ENCODE measurements around the gene TOX2.

DNA sequence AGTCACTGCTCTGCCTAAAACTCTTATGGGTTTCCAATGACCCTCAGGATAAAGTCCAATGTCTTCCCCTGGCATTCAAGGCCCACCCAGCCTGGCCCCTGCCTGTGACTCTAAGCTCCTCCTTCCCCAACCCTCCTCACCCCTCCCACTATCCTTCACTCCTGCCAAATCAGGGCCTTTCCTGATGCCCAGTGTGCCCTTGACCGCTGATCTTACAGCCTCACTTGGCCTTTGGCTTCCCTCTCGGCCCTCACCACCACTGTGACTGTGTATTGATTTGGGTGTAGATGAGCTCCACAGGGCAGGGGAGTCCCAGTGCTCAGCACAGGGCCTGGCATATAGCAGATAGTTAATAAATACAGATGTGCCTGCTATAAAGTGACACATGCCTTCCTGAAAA, 115.7 kb downstream of the TOX2 start:
- TF ChIP-seq, protein P1, sequence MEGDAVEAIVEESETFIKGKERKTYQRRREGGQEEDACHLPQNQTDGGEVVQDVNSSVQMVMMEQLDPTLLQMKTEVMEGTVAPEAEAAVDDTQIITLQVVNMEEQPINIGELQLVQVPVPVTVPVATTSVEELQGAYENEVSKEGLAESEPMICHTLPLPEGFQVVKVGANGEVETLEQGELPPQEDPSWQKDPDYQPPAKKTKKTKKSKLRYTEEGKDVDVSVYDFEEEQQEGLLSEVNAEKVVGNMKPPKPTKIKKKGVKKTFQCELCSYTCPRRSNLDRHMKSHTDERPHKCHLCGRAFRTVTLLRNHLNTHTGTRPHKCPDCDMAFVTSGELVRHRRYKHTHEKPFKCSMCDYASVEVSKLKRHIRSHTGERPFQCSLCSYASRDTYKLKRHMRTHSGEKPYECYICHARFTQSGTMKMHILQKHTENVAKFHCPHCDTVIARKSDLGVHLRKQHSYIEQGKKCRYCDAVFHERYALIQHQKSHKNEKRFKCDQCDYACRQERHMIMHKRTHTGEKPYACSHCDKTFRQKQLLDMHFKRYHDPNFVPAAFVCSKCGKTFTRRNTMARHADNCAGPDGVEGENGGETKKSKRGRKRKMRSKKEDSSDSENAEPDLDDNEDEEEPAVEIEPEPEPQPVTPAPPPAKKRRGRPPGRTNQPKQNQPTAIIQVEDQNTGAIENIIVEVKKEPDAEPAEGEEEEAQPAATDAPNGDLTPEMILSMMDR (conservative IDR thresholded peaks at IDR 0.05 in 1 of 2, IDR thresholded peaks at IDR 0.05 in 1 of 2; ENCODE audit: extremely low read depth in 1 of 2, insufficient read depth in 1 of 2, low read depth in 1 of 2, low read length in 2 of 2) = no peak
- no peak for TF ChIP-seq EZH2 (IDR thresholded peaks at IDR 0.05; ENCODE audit: borderline replicate concordance, low read length)

All from mammary epithelial cell (primary cell).